ENCODE measurements around the gene ETS2. TPM values are rescaled to one million over a fixed set of nuclear protein-coding genes. Genes with fewer than 3 reads are reported as not detected.

Gene ETS2
- total RNA-seq = 32.5 and 64.9 TPM in 2 replicates

GRCh38 chr21:38805328-38806152 is at the start of gene ETS2:
ETS2 (plus strand) TSS chr21:38805929; CDS start chr21:38810035, 4,106 bp downstream.

Data from smooth muscle cell of the pulmonary artery (primary cell).